Measurements from ENCODE around the gene RBM42. TPM values are rescaled to one million over a fixed set of nuclear protein-coding genes. Genes with fewer than 3 reads are reported as not detected.

The RBM42 gene
- total and polyA plus RNA-seq, 9 of the 15 experiments (the other 6 are each of a cell fraction or from before 2014, with no cell fraction given), result 5.7 to 149 (median 32.4) TPM

DNA sequence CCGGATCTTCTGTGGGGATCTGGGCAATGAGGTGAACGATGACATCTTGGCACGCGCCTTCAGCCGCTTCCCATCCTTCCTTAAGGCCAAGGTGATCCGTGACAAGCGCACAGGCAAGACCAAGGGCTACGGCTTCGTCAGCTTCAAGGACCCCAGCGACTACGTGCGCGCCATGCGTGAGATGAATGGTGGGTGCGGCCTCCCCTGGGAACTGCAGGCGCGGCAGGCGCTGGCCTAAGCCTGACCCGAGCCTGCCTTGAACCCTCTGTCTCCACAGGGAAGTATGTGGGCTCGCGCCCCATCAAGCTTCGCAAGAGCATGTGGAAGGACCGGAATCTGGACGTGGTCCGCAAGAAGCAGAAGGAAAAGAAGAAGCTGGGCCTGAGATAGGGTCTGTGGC, 8.3 kb downstream of the RBM42 start:
- Histone ChIP-seq H3K27me3 (ENCODE audit: control insufficient read depth in 2 of 2, insufficient read depth in 2 of 2, low read length in 2 of 2) (no peaks in the 10 kb centered on the region), H3K9me3 (replicated peaks; ENCODE audit: control insufficient read depth, insufficient read depth, low read depth, low read length) (no peaks in the 10 kb centered on the region), H3K4me1 (replicated peaks in 1 of 2; ENCODE audit: control insufficient read depth in 2 of 2, insufficient read depth in 2 of 2, low read length in 2 of 2) (peaks cover 11 to 21% of the 10 kb centered on the region in 2 experiments; a peak in 4 of 5 replicates), H2AFZ (ENCODE audit: low read depth, low read length) (no peak overlapping the region), H3K79me2 (ENCODE audit: control insufficient read depth, insufficient read depth, low read length) (no peaks in the 10 kb centered on the region), H4K20me1 (replicated peaks; ENCODE audit: control insufficient read depth, insufficient read depth, low read length) (no peaks in the 10 kb centered on the region), H3K36me3 (ENCODE audit: control insufficient read depth, insufficient read depth, low read length) (peaks cover 60% of the 10 kb centered on the region), H3K4me2 (ENCODE audit: insufficient read depth, low read length) (no peak overlapping the region), H3K27ac (ENCODE audit: extremely low read depth, low read depth, low read length) (no peak overlapping the region), H3K4me3 (no peak overlapping the region), H3K9ac (ENCODE audit: insufficient read depth in 1 of 2, low read depth in 2 of 2, low read length in 2 of 2) (no peak overlapping the region), H3K9me1 (ENCODE audit: control insufficient read depth, insufficient read depth, low read length) (no peaks in the 10 kb centered on the region)
- CTCF ChIA-PET (ENCODE audit: low intra/inter-chr PET ratio), result no interaction called here
- TF ChIP-seq, protein P1, sequence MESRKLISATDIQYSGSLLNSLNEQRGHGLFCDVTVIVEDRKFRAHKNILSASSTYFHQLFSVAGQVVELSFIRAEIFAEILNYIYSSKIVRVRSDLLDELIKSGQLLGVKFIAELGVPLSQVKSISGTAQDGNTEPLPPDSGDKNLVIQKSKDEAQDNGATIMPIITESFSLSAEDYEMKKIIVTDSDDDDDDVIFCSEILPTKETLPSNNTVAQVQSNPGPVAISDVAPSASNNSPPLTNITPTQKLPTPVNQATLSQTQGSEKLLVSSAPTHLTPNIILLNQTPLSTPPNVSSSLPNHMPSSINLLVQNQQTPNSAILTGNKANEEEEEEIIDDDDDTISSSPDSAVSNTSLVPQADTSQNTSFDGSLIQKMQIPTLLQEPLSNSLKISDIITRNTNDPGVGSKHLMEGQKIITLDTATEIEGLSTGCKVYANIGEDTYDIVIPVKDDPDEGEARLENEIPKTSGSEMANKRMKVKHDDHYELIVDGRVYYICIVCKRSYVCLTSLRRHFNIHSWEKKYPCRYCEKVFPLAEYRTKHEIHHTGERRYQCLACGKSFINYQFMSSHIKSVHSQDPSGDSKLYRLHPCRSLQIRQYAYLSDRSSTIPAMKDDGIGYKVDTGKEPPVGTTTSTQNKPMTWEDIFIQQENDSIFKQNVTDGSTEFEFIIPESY (CRISPR knock-in tag; IDR thresholded peaks at IDR 0.05), result peak; percentile 47; the same call in 1 of the 2 replicates
- TF ChIP-seq BCOR (IDR thresholded peaks at IDR 0.05) (no peak), RBFOX2 (IDR thresholded peaks at IDR 0.05; ENCODE audit: low read depth, low read length) (peak; percentile 52), ATF4 (CRISPR knock-in tag; IDR thresholded peaks at IDR 0.05) (no peak), MIER1 (IDR thresholded peaks at IDR 0.05; ENCODE audit: low read depth) (no peak), BMI1 (IDR thresholded peaks at IDR 0.05; ENCODE audit: low read length) (no peak)
- FAIRE-seq (no peak), DNase-seq (ENCODE audit: extremely low read depth in 1 of 4, low spot score in 3 of 4) (no peak), ATAC-seq (no peak)
- WGBS (ENCODE audit: insufficient coverage, low coverage, missing lambda C conversion rate), result 88% methylated on average over 22 of the region's 25 CpGs
- no TSS peak for BruUV-seq (replicated peaks)
- intact Hi-C loops (cut with micrococcal nuclease) (no loop called here), in situ Hi-C loops (cut with MboI) (no loop called here)
- POLR2A ChIA-PET, result interaction anchor here (0.6 to 1.8 kb wide), 6 partner anchors 9 to 321 kb away, joined by 3 to 13 read pairs (median 3); partner anchors contain the start of genes COX6B1 and HAUS5

Measured in K562 (cell line).